ENCODE data around the gene CLEC4G.

Gene CLEC4G

GRCh38 chr19:7694499-7694898 is 37.4 kb downstream of the CLEC4G start:
- Histone ChIP-seq H3K9me3 (ENCODE audit: control insufficient read depth, low read length) (no peaks in the 10 kb centered on the region), H3K36me3 (ENCODE audit: control insufficient read depth, insufficient read depth, low read length) (no peaks in the 10 kb centered on the region), H3K27ac (ENCODE audit: low read depth, low read length, severe bottlenecking) (no peak overlapping the region), H3K4me3 (ENCODE audit: extremely low read depth, insufficient read depth, low read length, poor library complexity, severe bottlenecking) (no peak overlapping the region), H3K4me1 (ENCODE audit: control insufficient read depth, insufficient read depth, low read length, poor library complexity, severe bottlenecking) (no peaks in the 10 kb centered on the region)
- 40 to 93% methylated on average over 1 to 2 of the region's 4 CpGs for WGBS, 2 experiments (ENCODE audit: insufficient coverage in 2 of 2)

GRCh38 chr19:7692417-7693088 is 39.4 kb downstream of the CLEC4G start:
- Histone ChIP-seq H3K36me3 (ENCODE audit: control insufficient read depth, insufficient read depth, low read length) (no peaks in the 10 kb centered on the region), H3K9me3 (ENCODE audit: control insufficient read depth, low read length) (no peaks in the 10 kb centered on the region), H3K27ac (ENCODE audit: low read depth, low read length, severe bottlenecking) (no peak overlapping the region), H3K4me1 (ENCODE audit: control insufficient read depth, insufficient read depth, low read length, poor library complexity, severe bottlenecking) (no peaks in the 10 kb centered on the region), H3K4me3 (ENCODE audit: extremely low read depth, insufficient read depth, low read length, poor library complexity, severe bottlenecking) (no peak overlapping the region)
- WGBS, 2 experiments (ENCODE audit: insufficient coverage in 2 of 2): 45 to 50% methylated on average over 10 to 13 of the region's 13 CpGs

GRCh38 chr19:7691497-7691896 is 40.4 kb downstream of the CLEC4G start:
- no peaks in the 10 kb centered on the region for H3K9me3 ChIP-seq (ENCODE audit: control insufficient read depth, low read length)
- H3K4me3 ChIP-seq (ENCODE audit: extremely low read depth, insufficient read depth, low read length, poor library complexity, severe bottlenecking): no peak overlapping the region
- no peak overlapping the region for H3K27ac ChIP-seq (ENCODE audit: low read depth, low read length, severe bottlenecking)
- H3K36me3 ChIP-seq (ENCODE audit: control insufficient read depth, insufficient read depth, low read length): no peaks in the 10 kb centered on the region
- H3K4me1 ChIP-seq (ENCODE audit: control insufficient read depth, insufficient read depth, low read length, poor library complexity, severe bottlenecking): no peaks in the 10 kb centered on the region

GRCh38 chr19:7690779-7691258 is 41.1 kb downstream of the CLEC4G start:
- 64 to 67% methylated on average over 5 to 8 of the region's 8 CpGs for WGBS, 2 experiments (ENCODE audit: insufficient coverage in 2 of 2)
- no peaks in the 10 kb centered on the region for H3K36me3 ChIP-seq (ENCODE audit: control insufficient read depth, insufficient read depth, low read length)
- no peaks in the 10 kb centered on the region for H3K4me1 ChIP-seq (ENCODE audit: control insufficient read depth, insufficient read depth, low read length, poor library complexity, severe bottlenecking)
- H3K4me3 ChIP-seq (ENCODE audit: extremely low read depth, insufficient read depth, low read length, poor library complexity, severe bottlenecking): no peak overlapping the region
- no peak overlapping the region for H3K27ac ChIP-seq (ENCODE audit: low read depth, low read length, severe bottlenecking)
- no peaks in the 10 kb centered on the region for H3K9me3 ChIP-seq (ENCODE audit: control insufficient read depth, low read length)

- 88 to 92% methylated on average over 12 to 16 of the region's 23 CpGs for WGBS, 2 experiments (ENCODE audit: insufficient coverage in 2 of 2)
- H3K36me3 ChIP-seq (ENCODE audit: control insufficient read depth, insufficient read depth, low read length): no peaks in the 10 kb centered on the region
- no peaks in the 10 kb centered on the region for H3K9me3 ChIP-seq (ENCODE audit: control insufficient read depth, low read length)
- no peak overlapping the region for H3K4me3 ChIP-seq (ENCODE audit: extremely low read depth, insufficient read depth, low read length, poor library complexity, severe bottlenecking)
- H3K4me1 ChIP-seq (ENCODE audit: control insufficient read depth, insufficient read depth, low read length, poor library complexity, severe bottlenecking): no peaks in the 10 kb centered on the region
- H3K27ac ChIP-seq (ENCODE audit: low read depth, low read length, severe bottlenecking): no peak overlapping the region
Measured at GRCh38 chr19:7689165-7689564, 42.7 kb downstream of the CLEC4G start.

- WGBS, 2 experiments (ENCODE audit: insufficient coverage in 2 of 2): 92 to 94% methylated on average over 10 to 12 of the region's 12 CpGs
- H3K4me1 ChIP-seq (ENCODE audit: control insufficient read depth, insufficient read depth, low read length, poor library complexity, severe bottlenecking): no peaks in the 10 kb centered on the region
- H3K9me3 ChIP-seq (ENCODE audit: control insufficient read depth, low read length): no peaks in the 10 kb centered on the region
- H3K27ac ChIP-seq (ENCODE audit: low read depth, low read length, severe bottlenecking): no peak overlapping the region
- no peak overlapping the region for H3K4me3 ChIP-seq (ENCODE audit: extremely low read depth, insufficient read depth, low read length, poor library complexity, severe bottlenecking)
- H3K36me3 ChIP-seq (ENCODE audit: control insufficient read depth, insufficient read depth, low read length): peaks cover 18% of the 10 kb centered on the region
Measured at GRCh38 chr19:7687177-7687576, 44.7 kb downstream of the CLEC4G start.

GRCh38 chr19:7685546-7686445 is 46.1 kb downstream of the CLEC4G start:
- Histone ChIP-seq H3K9me3 (ENCODE audit: control insufficient read depth, low read length) (no peaks in the 10 kb centered on the region), H3K36me3 (ENCODE audit: control insufficient read depth, insufficient read depth, low read length) (peaks cover 23% of the 10 kb centered on the region), H3K4me1 (ENCODE audit: control insufficient read depth, insufficient read depth, low read length, poor library complexity, severe bottlenecking) (peaks cover 4% of the 10 kb centered on the region), H3K4me3 (ENCODE audit: extremely low read depth, insufficient read depth, low read length, poor library complexity, severe bottlenecking) (no peak overlapping the region), H3K27ac (ENCODE audit: low read depth, low read length, severe bottlenecking) (no peak overlapping the region)
- 51 to 54% methylated on average over 12 to 18 of the region's 19 CpGs for WGBS, 2 experiments (ENCODE audit: insufficient coverage in 2 of 2)

- Histone ChIP-seq H3K4me1 (ENCODE audit: control insufficient read depth, insufficient read depth, low read length, poor library complexity, severe bottlenecking) (peaks cover 4% of the 10 kb centered on the region), H3K36me3 (ENCODE audit: control insufficient read depth, insufficient read depth, low read length) (peaks cover 23% of the 10 kb centered on the region), H3K4me3 (ENCODE audit: extremely low read depth, insufficient read depth, low read length, poor library complexity, severe bottlenecking) (no peak overlapping the region), H3K9me3 (ENCODE audit: control insufficient read depth, low read length) (no peaks in the 10 kb centered on the region), H3K27ac (ENCODE audit: low read depth, low read length, severe bottlenecking) (no peak overlapping the region)
- WGBS, 2 experiments (ENCODE audit: insufficient coverage in 2 of 2): 94 to 96% methylated on average over 73 to 74 of the region's 74 CpGs
Measured at GRCh38 chr19:7682175-7682855, 49.6 kb downstream of the CLEC4G start.

GRCh38 chr19:7681340-7682174 is 50.4 kb downstream of the CLEC4G start:
- 36 to 40% methylated on average over 27 to 37 of the region's 43 CpGs for WGBS, 2 experiments (ENCODE audit: insufficient coverage in 2 of 2)
- no peaks in the 10 kb centered on the region for H3K9me3 ChIP-seq (ENCODE audit: control insufficient read depth, low read length)
- H3K27ac ChIP-seq (ENCODE audit: low read depth, low read length, severe bottlenecking): no peak overlapping the region
- H3K4me3 ChIP-seq (ENCODE audit: extremely low read depth, insufficient read depth, low read length, poor library complexity, severe bottlenecking): peak overlapping the region; percentile 89
- H3K4me1 ChIP-seq (ENCODE audit: control insufficient read depth, insufficient read depth, low read length, poor library complexity, severe bottlenecking): peaks cover 4% of the 10 kb centered on the region
- H3K36me3 ChIP-seq (ENCODE audit: control insufficient read depth, insufficient read depth, low read length): peaks cover 23% of the 10 kb centered on the region

All from mesodermal cell (in vitro differentiated cells).